GM19193 (cell line): ENCODE data around the gene C1orf50.
A peak's percentile ranks its signal among the peaks of the same experiment; 100 is the strongest.

Experiments
- POLR2A ChIP-seq: IDR thresholded peaks from 4 replicates; pipeline ENCODE4 v1.6.1; 2011; ENCODE audit not compliant: insufficient read depth, insufficient read length; ENCODE audit errors: extremely low read depth

C1orf50 gene

DNA sequence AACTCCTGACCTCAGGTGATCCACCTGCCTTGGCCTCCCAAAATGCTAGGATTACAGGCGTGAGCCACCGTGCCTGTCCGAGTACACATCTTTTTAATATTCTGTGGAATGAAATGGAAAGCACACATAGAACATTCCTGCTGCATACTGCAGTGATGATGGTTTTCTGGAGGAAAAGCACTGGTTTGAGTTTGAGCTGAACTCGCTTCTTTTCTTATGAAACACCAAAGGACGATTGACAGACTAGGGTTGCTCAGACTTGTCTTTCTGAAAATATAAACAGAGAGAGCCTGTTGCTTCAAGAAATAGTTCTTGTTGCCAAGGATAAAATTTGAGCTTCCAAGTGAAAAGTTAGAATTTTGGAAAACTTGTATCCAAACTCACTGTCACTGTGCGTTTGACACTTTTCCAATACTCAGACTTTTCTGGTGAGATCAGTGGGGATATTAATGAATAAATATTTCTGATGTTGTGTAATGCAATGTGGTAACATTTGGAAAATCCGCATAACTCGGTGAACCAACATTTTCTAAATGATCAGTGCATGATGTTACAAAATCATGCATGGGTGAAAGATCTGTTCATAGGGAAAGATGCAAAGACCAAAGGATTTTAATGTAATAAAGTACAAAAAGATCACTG, 34.9 kb downstream of the C1orf50 start:
- TF ChIP-seq POLR2A: no peak

DNA sequence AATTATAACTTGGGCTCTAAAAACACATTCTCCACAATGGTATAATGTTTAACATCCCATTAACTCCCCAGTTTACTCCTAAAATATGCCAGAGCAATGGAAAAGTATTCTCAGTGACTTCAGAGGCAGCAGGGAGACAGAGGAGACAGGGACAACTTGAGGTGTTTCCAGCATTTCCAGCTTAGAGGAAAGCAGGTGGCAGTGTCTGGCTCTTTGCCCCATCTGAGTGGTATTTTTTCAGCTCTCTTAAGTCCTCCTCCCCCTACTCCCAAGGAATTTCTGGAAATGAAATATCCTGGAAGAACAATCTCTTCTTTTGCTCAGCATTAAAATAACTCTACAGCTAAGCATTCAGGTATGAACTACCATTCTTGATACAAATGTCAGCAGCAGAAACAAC, 39.1 kb downstream of the C1orf50 start:
- TF ChIP-seq POLR2A: no peak

DNA sequence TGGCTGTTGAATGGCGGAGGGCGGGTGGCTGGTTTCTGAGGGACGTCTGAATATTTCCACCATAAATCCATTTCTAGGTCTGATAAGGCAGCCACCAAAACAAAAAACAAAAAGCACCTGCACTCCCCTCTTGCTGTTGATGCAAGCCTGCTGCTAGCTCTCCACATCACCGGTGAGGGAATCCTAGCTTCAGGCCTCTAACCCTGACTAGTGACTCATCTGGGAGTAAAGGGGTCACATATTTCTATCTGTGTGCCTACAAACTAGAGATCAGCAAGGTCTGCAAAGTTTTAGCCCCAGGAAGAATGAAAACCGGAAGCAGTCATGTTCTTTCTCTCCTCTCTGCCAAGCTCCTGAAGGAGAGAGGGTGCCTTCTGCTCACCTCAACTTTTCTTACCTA, 39.5 kb downstream of the C1orf50 start:
- no peak for TF ChIP-seq POLR2A

DNA sequence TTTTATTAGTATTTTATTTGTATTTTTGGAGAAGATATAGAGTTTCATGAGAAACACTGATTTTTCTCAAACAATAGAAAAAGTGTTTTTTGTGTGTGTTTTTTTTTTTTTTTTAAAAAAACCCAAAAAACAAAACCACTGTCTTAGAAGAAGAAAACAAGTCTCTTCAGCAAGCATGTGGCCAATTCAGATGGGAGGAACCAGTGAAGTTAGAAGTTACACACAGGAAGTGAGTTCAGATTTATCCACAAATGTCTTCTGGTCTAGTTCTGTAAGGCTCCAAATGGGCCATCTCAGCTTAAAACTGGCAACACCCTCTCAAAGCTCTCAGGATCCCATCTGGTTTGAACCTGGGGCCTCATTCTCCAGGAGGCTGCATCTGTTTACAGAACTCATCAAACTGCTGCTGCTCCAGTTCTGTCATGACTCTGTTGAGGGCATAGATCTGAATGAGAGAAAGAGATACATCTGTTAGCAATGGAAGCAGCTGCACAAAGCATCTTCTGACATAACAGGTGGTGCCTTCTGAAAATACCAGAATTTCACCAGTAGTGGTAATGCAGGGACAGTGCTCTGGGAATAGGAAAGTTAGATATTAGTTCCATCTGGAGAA, 40.1 kb downstream of the C1orf50 start:
- no peak for TF ChIP-seq POLR2A

DNA sequence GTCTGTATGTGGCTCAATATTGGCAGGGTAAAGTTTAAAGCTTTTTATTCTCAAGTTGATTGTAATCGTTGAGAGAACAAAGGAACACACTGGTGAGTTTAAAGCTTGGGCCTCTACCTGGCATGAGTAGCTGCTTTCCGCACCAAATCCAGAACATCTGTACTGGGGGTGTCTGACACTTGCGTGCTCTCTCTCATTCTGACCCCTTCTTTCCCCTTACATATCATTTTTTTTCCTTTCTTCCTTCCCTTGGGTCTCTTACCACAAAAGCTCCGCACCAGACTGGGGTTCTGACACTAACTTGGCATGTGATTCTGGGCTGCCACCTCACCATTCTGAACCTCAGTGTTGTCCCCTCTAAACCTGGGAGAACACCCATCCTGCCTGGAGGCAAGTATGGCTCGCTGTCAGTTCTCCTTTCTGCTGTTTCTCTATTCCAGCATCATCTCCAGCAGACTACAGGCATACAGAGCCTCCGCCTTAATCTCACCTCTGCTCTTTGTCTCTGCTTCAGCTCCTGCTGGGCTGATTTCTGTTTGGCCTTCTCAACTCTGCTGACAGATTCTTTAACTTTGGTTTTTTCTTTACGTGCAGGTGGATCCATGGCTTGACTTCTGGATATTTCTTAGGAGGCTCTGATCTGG, 49.0 kb downstream of the C1orf50 start:
- TF ChIP-seq POLR2A: no peak

DNA sequence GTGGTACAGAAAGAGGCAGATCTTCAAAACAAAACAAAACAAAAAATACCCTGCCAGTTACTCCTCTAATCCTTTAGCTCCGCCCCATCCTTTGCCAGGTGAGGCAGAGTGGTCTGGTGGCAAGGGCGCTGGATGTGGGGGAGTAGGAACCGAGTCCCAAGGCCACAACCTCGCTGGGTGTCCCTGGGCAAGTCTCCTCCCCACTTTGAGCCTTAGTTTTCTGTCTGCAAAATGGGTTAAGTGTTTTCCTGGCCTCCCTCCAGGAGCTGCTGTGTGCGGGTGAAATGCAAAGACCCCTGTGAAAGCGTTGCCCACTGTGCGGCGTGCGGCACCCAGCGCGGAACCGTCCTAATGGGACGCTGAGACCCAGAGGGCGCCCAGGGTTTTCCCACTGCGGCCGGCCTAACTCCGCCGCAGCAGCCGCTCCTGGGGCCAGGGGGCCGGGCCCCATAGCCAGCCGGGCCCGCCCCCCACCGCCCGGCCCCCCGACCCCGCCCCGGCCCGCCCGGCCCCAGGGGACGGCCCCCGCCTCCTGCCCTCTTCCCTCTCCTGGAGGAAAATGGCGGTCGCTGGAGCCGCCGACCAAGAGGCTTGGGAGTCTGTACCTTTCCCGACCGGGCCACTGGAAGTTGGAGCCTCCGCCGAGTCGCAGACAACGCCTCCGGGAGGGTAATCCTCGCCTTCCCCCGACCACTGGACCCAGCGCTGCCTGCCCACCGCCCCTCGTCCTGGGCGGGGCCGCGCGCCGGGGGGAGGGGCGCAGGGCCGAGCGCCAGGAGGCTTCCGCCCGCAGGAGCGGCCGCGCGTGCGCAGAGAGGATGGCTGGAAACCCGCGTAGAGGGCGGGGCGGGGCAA, 49.8 kb downstream of the C1orf50 start, which contains the start of the genes ERMAP and SVBP:
ERMAP (plus strand) TSS at position 538 of the 855 bp plus-strand sequence. CDS start 13,327 bp downstream, outside the sequence.
SVBP (minus strand) TSS at position 813 of the 855 bp plus-strand sequence. CDS start 853 bp downstream, outside the sequence.
- peak; percentile 83 for TF ChIP-seq POLR2A

DNA sequence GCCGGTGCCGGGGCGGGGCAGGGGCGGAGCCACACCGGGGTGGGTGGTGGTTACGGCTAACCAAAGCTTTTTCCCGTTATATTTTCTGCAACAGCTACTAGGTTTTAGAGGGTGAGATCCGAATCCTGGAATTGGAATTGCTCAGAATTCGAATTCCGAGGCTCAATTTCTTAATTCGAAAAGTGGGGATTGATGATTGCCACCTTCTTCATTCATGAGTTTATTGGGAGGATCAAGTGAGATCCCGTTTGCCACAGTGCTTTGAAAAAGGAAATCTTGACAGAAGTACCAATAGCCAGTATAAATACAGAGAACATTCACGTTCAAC, 50.4 kb downstream of the C1orf50 start:
- no peak for TF ChIP-seq POLR2A

DNA sequence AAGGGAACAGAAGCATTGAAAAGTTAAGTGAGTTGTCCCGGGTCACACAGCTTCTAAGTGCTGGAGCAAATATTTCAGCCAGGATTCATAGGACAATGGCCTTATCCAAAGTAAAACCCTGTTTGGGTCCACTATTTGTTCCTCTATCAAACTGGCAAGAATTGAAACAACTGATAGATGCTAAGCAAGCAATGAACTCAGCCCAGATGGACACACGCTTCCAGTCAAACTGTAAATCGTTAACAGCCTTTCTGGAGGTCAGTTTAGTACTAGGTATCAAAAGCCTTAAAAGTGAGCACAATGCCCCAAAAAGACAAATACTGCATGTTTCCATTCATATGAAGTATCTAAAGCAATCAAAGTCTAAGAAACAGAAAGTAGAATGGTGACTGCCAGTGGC, 50.9 kb downstream of the C1orf50 start:
- TF ChIP-seq POLR2A: no peak

DNA sequence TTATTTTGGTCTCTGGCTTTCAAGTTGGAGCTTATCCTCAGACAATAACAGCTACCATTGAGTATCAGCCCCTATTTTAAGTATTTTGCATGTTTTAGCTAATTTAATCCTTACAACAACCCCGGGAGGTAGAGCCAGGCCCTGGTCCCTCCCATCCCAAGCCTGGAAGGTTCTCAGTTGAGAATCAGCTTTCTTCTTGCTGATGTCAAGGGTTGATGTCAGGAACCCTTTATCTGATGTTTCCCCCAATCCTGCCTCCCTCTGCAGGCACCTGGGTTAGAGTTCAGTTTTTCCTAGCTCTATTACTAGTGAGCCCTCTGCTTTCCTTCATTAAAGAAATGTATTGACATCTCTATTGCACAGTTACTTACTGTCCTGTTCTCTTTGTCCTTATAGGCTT, 53.8 kb downstream of the C1orf50 start:
- no peak for TF ChIP-seq POLR2A

DNA sequence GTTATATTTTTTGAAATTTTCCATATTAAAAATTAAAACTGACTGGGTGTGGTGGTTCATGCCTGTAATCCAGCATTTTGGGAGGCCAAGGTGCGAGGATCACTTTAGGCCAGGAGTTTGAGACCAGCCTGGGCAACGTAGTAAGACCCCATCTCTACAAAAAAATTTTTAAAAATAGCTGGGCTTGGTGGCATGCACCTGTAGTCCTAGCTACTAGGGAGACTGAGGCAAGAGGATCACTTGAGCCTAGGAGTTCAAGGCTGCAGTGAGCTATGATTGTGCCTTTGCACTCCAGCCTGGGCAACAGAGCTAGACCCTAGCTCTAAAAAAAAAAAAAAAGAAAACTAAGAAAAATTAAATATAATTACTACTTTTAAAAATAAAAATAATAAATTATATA, 54.6 kb downstream of the C1orf50 start:
- no peak for TF ChIP-seq POLR2A

DNA sequence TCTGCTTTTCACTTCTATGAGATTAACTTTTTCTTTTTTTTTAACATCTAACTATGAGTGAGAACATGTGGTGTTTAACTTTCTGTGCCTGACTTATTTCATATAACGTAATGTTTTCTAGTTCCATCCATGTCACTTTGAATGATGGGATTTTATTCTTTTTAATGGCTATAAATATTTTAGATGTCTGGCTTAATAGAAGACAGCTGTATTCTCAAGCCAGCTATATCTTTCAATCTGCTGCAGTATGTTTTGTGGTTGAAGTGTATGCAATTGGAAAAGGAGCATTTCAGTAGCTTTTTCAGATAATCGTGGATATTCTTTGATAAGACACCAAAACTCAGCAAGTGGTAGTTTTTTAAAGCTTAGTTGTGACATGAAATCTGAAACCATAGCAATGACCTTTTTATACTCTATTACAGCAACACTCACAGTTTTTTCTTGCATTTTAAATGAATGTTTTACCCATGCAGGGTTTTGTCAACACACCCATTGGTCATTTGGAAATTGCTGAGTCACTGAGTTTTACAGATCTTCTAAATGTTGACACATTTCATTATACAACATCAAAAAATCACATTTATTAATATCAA, 55.8 kb downstream of the C1orf50 start:
- TF ChIP-seq POLR2A: no peak

DNA sequence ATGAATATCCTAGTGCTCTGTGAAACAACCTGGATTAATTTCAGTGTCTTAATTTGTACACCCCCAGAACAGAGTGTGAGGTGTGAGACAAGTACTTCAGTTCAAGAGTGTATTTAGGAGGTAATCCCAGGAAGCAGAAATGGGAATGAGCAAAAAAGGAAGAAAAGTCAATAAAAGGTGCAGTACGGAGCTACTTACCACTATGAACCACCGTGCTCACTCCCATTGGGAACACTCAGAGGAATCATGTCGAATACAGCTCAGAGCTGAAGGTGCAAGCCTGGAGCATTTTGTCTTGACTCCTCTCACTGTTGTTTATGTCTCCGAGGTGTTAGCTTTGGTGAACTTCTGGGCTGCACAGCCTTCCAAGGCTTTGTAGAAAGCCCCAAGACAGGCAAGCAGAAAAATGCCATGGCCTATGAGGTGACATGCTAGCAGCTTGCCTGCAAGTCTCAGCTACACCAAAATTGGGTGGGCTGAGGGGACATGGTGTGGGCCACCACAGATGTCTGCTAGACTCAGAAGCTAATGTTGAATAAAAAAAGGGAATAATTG, 57.5 kb downstream of the C1orf50 start:
- TF ChIP-seq POLR2A: no peak

DNA sequence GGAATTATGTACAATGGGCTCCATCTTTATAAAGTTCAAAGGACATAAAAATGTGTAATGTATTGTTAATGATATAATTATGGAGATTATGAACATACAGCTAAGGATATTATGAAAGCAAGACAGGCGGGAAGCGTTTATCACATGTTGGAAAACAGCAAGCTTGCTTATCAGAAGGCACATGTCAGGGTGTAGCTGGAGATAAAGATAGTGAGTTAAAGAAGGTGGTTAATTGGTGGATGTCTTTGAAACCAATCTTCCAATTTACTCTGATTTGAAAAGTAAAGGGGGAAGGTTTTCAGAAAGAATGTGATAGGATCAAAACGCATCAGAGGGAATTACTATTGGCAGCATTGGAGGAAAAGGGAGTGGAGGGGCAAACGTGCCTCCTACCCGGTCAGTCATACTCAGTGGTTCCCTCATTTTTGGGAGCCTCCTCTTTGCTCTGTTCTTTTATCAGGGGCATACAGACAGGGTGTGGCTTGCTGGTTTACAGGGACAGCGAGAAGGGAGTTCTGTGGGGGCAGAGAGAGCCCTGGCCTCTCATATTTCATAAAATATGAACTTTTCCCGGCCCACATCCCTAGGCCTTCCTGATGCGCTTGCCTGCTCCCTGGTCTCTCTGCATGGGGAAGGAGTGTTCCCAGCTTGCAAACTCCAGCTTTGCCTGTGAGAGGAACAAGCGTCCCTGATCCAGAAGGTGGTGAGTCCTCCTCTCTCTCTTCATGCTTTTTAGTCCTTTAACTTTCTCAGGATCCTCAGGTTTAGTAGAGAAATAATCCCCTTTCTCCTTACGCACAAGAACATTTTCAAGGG, 58.2 kb downstream of the C1orf50 start:
- no peak for TF ChIP-seq POLR2A
